GM19193 (cell line): ENCODE measurements around the gene CASZ1.

ENCODE experiments used
- POLR2A ChIP-seq: IDR thresholded peaks from 4 replicates; pipeline ENCODE4 v1.6.1; 2011; ENCODE audit not compliant: insufficient read depth, insufficient read length; ENCODE audit errors: extremely low read depth

The CASZ1 gene

GRCh38 chr1:10762153-10762523 is 34.3 kb downstream of the CASZ1 start:
- TF ChIP-seq POLR2A: no peak

- TF ChIP-seq POLR2A: no peak
Measured at GRCh38 chr1:10761503-10762152, 34.8 kb downstream of the CASZ1 start.

- no peak for TF ChIP-seq POLR2A
Measured at GRCh38 chr1:10760566-10761502, 35.6 kb downstream of the CASZ1 start.

GRCh38 chr1:10759413-10760200 is 36.8 kb downstream of the CASZ1 start:
- no peak for TF ChIP-seq POLR2A

- no peak for TF ChIP-seq POLR2A
Measured at GRCh38 chr1:10756842-10757241, 39.6 kb downstream of the CASZ1 start.

- TF ChIP-seq POLR2A: no peak
Measured at GRCh38 chr1:10755970-10756521, 40.4 kb downstream of the CASZ1 start.

GRCh38 chr1:10754568-10755329 is 41.7 kb downstream of the CASZ1 start:
- TF ChIP-seq POLR2A: no peak

- no peak for TF ChIP-seq POLR2A
Measured at GRCh38 chr1:10753299-10753698, 43.1 kb downstream of the CASZ1 start.

GRCh38 chr1:10751561-10752085 is 44.8 kb downstream of the CASZ1 start:
- TF ChIP-seq POLR2A: no peak

GRCh38 chr1:10751160-10751559 is 45.3 kb downstream of the CASZ1 start:
- TF ChIP-seq POLR2A: no peak

GRCh38 chr1:10745886-10746455 is 50.5 kb downstream of the CASZ1 start:
- no peak for TF ChIP-seq POLR2A

GRCh38 chr1:10745383-10745782 is 51.1 kb downstream of the CASZ1 start:
- TF ChIP-seq POLR2A: no peak

- TF ChIP-seq POLR2A: no peak
Measured at GRCh38 chr1:10744654-10745238, 51.7 kb downstream of the CASZ1 start.
